Smooth muscle cell (in vitro differentiated cells): ENCODE results near the gene SDS. TPM values are rescaled to one million over a fixed set of nuclear protein-coding genes. Genes with fewer than 3 reads are reported as not detected.

Experiments used
- DNase-seq: peaks from one replicate; lab custom pipeline; 2025; ENCODE audit not compliant: unreplicated experiment; lab: John Stamatoyannopoulos, UW
- H2AFZ ChIP-seq: fragments of 200-600 bp; sonication (generic); 2 replicates; pipeline ENCODE4 v1.6.0; 2016; ENCODE audit warnings: antibody characterized with exemption, low read depth, mild to moderate bottlenecking
- H3F3A ChIP-seq: fragments of 200-600 bp; sonication (generic); 2 replicates; pipeline ENCODE4 v1.6.0; 2017; ENCODE audit warnings: antibody characterized with exemption, low read depth
- H3K27ac ChIP-seq: fragments of 200-600 bp; sonication (generic); 2 replicates; pipeline ENCODE4 v1.5.1; 2016; ENCODE audit warnings: low read depth, mild to moderate bottlenecking
- H3K27me3 ChIP-seq: fragments of 200-600 bp; sonication (generic); 2 replicates; pipeline ENCODE4 v1.6.1; 2016; ENCODE audit warnings: low read depth, mild to moderate bottlenecking
- H3K36me3 ChIP-seq: fragments of 200-600 bp; sonication (generic); 2 replicates; pipeline ENCODE4 v1.5.1; 2016; ENCODE audit warnings: low read depth
- H3K4me1 ChIP-seq: fragments of 200-600 bp; sonication (generic); 2 replicates; pipeline ENCODE4 v1.5.1; 2016; ENCODE audit warnings: low read depth
- H3K4me2 ChIP-seq: fragments of 200-600 bp; sonication (generic); 2 replicates; pipeline ENCODE4 v1.6.0; 2016; ENCODE audit warnings: mild to moderate bottlenecking
- H3K4me3 ChIP-seq: fragments of 200-600 bp; sonication (generic); 2 replicates; pipeline ENCODE4 v1.5.1; 2016; ENCODE audit warnings: mild to moderate bottlenecking
- H3K79me2 ChIP-seq: fragments of 200-600 bp; sonication (generic); 2 replicates; pipeline ENCODE4 v1.6.0; 2016; ENCODE audit warnings: low read depth, mild to moderate bottlenecking
- H3K9ac ChIP-seq: fragments of 200-600 bp; sonication (generic); 2 replicates; pipeline ENCODE4 v1.6.0; 2016; ENCODE audit warnings: low read depth
- H3K9me3 ChIP-seq: fragments of 200-600 bp; sonication (generic); replicated peaks from 2 replicates; pipeline ENCODE4 v1.5.1; 2016; ENCODE audit warnings: low read depth
- H4K20me1 ChIP-seq: fragments of 200-600 bp; sonication (generic); 2 replicates; pipeline ENCODE4 v1.6.0; 2016; ENCODE audit warnings: low read depth
- WGBS: methylation state at CpG from one replicate; pipeline ENCODE4 v1.1.7; 2016; ENCODE audit warnings: low lambda C conversion rate; 5-methylcytosine and 5-hydroxymethylcytosine counted together
- polyA plus RNA-seq: library from polyadenylated mRNA; unstranded; fragments of >200 nt; fragmentation: Nextera tagmentation; extraction: Ambion mirVana; gene quantifications from 2 replicates; pipeline ENCODE4 v1.2.1, GENCODE V29; 2016
- total RNA-seq: library from RNA; depleted of rRNA; stranded (reverse); fragments of >200 nt; gene quantifications from 2 replicates; pipeline ENCODE4 v1.2.3, GENCODE V29; 2014
- TF ChIP-seq, protein P1 (sequence below): fragments of 200-600 bp; sonication (generic); IDR thresholded peaks from 2 replicates; pipeline ENCODE4 v1.5.1; 2017; ENCODE audit warnings: borderline replicate concordance, mild to moderate bottlenecking, antibody characterized with exemption; ENCODE audit not compliant: insufficient read depth, poor library complexity, severe bottlenecking

SDS gene
- total and polyA plus RNA-seq, 2 experiments from 2014 or later = not detected

DNA sequence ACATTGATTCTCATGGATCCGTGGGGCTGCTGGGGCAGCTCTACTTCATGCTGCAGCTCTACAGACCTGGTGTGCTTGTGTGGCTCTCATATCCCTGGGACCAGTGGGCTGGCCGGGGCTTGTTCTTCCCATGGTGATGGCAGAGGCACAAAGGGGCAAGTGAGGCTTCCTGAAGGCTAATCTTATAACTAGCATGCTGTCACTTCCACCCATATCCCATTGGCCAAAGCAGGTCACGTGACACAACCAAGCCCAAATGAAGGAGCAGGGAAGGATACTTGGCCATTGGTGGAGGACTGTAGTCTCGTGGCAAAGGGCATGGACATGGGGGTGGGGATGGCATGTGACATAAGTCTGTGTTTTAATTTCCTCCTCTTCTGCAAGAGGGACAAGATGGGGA lies 35.4 kb downstream of the SDS start:
- Histone ChIP-seq H3K36me3 (no peaks in the 10 kb centered on the region), H2AFZ (no peak overlapping the region), H3K27me3 (no peaks in the 10 kb centered on the region), H3K9me3 (no peaks in the 10 kb centered on the region), H3K4me2 (no peak overlapping the region), H3K27ac (no peak overlapping the region), H3F3A (no peaks in the 10 kb centered on the region), H3K4me1 (no peaks in the 10 kb centered on the region), H3K79me2 (no peaks in the 10 kb centered on the region), H4K20me1 (peaks cover 15% of the 10 kb centered on the region), H3K4me3 (no peak overlapping the region), H3K9ac (no peak overlapping the region)
- WGBS = 95% methylated on average over 4 of the region's 4 CpGs
- TF ChIP-seq, protein P1, sequence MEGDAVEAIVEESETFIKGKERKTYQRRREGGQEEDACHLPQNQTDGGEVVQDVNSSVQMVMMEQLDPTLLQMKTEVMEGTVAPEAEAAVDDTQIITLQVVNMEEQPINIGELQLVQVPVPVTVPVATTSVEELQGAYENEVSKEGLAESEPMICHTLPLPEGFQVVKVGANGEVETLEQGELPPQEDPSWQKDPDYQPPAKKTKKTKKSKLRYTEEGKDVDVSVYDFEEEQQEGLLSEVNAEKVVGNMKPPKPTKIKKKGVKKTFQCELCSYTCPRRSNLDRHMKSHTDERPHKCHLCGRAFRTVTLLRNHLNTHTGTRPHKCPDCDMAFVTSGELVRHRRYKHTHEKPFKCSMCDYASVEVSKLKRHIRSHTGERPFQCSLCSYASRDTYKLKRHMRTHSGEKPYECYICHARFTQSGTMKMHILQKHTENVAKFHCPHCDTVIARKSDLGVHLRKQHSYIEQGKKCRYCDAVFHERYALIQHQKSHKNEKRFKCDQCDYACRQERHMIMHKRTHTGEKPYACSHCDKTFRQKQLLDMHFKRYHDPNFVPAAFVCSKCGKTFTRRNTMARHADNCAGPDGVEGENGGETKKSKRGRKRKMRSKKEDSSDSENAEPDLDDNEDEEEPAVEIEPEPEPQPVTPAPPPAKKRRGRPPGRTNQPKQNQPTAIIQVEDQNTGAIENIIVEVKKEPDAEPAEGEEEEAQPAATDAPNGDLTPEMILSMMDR = no peak
- DNase-seq = no peak

DNA sequence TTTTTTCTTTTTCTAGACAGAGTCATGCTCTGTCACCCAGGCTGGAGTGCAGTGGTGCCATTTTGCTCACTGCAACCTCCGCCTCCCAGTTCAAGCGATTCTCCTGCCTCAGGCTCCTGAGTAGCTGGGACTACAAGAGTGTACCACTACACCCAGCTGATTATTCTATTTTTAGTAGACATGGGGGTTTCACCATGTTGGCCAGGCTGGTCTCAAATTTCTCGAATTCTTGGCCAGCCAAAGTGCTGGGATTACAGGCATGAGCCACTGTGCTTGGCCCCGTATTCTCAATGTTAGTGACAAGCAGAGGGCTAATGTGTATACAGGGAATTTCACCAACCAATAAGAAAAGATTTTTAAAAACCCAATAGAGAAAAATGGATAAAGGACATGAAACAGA lies 36.9 kb downstream of the SDS start:
- DNase-seq = no peak
- 88% methylated on average over 4 of the region's 4 CpGs for WGBS
- Histone ChIP-seq H3K79me2 (no peaks in the 10 kb centered on the region), H3K4me2 (no peak overlapping the region), H3K27me3 (no peaks in the 10 kb centered on the region), H3K36me3 (no peaks in the 10 kb centered on the region), H3K4me1 (no peaks in the 10 kb centered on the region), H3K9me3 (no peaks in the 10 kb centered on the region), H3F3A (no peaks in the 10 kb centered on the region), H3K4me3 (no peak overlapping the region), H3K9ac (no peak overlapping the region), H3K27ac (no peak overlapping the region), H2AFZ (no peak overlapping the region), H4K20me1 (peaks cover 15% of the 10 kb centered on the region)
- TF ChIP-seq, protein P1 = no peak

DNA sequence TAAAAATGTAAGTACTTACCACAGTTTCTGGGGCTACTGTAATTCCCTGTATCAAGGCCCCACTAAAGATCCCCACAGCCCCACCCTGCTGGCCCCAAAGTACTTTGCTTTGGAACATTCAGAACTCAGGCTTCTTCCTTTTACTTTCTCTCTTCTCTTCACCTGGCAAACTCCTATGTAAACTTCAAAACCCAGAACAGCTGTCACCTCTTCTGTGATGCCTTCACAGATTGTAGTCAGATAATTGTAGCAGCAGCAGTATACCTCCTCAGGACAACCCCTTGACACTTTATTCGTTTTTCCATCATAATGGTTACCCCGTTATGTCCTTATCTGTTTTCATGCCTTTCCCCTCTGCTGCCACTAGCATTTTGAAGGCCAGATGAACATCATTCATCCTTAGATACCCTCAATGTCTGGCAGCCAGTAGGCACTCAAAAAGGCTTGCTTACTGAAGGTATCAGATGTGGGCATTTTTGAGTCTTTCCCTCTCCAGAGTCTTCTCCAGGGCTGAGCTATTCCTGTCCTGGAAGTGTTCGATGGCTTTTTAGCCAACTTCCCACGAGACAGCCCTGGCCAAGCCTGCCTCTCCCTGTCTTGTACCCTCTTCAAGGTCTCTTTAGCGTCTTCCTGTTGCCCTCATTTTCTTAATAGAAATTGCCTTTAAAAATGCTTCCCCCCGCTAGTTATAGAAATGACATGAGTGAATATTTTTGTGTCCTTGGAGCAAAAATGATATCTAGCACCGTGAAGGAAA lies 37.9 kb downstream of the SDS start:
- Histone ChIP-seq H2AFZ (no peak overlapping the region), H4K20me1 (peaks cover 15% of the 10 kb centered on the region), H3K27me3 (no peaks in the 10 kb centered on the region), H3K4me2 (no peak overlapping the region), H3K27ac (no peak overlapping the region), H3K79me2 (no peaks in the 10 kb centered on the region), H3K4me1 (no peaks in the 10 kb centered on the region), H3F3A (no peaks in the 10 kb centered on the region), H3K4me3 (no peak overlapping the region), H3K36me3 (no peaks in the 10 kb centered on the region), H3K9ac (no peak overlapping the region), H3K9me3 (no peaks in the 10 kb centered on the region)
- no peak for DNase-seq
- TF ChIP-seq, protein P1 = no peak
- 95% methylated on average over 7 of the region's 7 CpGs for WGBS

DNA sequence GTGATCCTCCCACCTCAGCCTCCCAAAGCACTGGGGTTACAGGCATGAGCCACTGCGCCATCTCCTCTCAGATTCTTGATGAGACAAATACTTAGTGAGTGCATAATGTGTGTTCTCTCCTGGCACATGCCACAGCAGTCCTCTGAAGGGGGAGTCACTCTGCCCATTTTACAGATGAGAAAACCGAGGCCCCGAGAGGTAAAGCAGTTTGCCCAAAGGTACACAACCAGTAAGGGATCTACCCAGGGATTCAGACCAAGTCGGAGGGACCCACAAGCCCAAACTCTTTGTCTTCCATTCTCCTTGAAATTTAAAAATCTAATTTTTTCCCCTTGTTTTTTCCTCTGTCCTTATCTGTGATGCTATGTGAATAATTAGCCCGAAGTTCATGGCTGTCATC lies 39.0 kb downstream of the SDS start:
- 87% methylated on average over 5 of the region's 5 CpGs for WGBS

More for the DNA sequence above, 39.0 kb downstream of the SDS start:
- no peak for DNase-seq
- no peak overlapping the region for H3K9ac ChIP-seq
- no peaks in the 10 kb centered on the region for H3K9me3 ChIP-seq
- H3F3A ChIP-seq = no peaks in the 10 kb centered on the region
- H3K4me2 ChIP-seq = no peak overlapping the region
- no peak overlapping the region for H3K4me3 ChIP-seq
- H3K79me2 ChIP-seq = no peaks in the 10 kb centered on the region
- H3K27ac ChIP-seq = no peak overlapping the region
- H3K27me3 ChIP-seq = no peaks in the 10 kb centered on the region
- no peaks in the 10 kb centered on the region for H3K36me3 ChIP-seq
- TF ChIP-seq, protein P1 = no peak
- peaks cover 24% of the 10 kb centered on the region for H4K20me1 ChIP-seq
- no peak overlapping the region for H2AFZ ChIP-seq
- no peaks in the 10 kb centered on the region for H3K4me1 ChIP-seq
